ENCODE data around the gene RNASEH2B.

DNA sequence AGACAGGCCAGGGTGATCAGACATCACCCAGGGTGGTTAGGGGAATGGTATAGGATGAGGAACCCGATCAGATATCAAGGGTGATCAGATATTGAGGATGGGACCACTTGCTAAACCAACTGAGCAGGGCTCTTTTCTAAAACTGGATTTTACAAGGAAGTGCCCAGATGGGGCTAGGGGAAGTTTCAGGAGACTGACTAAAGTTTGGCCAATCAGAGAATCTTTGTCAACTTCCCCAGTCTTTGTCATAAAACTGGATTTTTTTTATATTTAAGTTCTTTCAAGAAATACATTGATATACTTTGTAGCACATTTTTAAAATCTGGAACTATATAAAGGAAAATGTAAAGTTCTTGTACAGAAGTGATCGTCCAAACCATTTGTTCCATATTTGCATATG lies 35.6 kb upstream of the RNASEH2B start:
- TF ChIP-seq, protein P1, sequence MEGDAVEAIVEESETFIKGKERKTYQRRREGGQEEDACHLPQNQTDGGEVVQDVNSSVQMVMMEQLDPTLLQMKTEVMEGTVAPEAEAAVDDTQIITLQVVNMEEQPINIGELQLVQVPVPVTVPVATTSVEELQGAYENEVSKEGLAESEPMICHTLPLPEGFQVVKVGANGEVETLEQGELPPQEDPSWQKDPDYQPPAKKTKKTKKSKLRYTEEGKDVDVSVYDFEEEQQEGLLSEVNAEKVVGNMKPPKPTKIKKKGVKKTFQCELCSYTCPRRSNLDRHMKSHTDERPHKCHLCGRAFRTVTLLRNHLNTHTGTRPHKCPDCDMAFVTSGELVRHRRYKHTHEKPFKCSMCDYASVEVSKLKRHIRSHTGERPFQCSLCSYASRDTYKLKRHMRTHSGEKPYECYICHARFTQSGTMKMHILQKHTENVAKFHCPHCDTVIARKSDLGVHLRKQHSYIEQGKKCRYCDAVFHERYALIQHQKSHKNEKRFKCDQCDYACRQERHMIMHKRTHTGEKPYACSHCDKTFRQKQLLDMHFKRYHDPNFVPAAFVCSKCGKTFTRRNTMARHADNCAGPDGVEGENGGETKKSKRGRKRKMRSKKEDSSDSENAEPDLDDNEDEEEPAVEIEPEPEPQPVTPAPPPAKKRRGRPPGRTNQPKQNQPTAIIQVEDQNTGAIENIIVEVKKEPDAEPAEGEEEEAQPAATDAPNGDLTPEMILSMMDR (IDR thresholded peaks at IDR 0.05; ENCODE audit: control extremely low read depth in 1 of 3, insufficient read depth in 1 of 3, low read depth in 1 of 3, low read length in 3 of 3), result no peak
- TF ChIP-seq RFX5 (IDR thresholded peaks at IDR 0.05; ENCODE audit: borderline replicate concordance, low read depth, low read length) (no peak), SP1 (IDR thresholded peaks at IDR 0.05; ENCODE audit: low read depth, low read length) (no peak)

Measured in H1 (cell line).